ENCODE measurements around the gene THAP7. TPM values are rescaled to one million over a fixed set of nuclear protein-coding genes. Genes with fewer than 3 reads are reported as not detected.

The THAP7 gene
- total RNA-seq, 1 donor: 22.9 TPM

GRCh38 chr22:20998411-20999336 lies 3.2 kb downstream of the THAP7 start:
- TF ChIP-seq CTCF (IDR thresholded peaks at IDR 0.05; ENCODE audit: insufficient read depth, low read depth, low read length): no peak
- DNase-seq (ENCODE audit: low read depth): no peak
- no peak overlapping the region for H3K4me3 ChIP-seq (ENCODE audit: low read depth, low read length)

- TF ChIP-seq CTCF (IDR thresholded peaks at IDR 0.05; ENCODE audit: insufficient read depth, low read depth, low read length): no peak
- no peak overlapping the region for H3K4me3 ChIP-seq (ENCODE audit: low read depth, low read length)
- no peak for DNase-seq (ENCODE audit: low read depth)
Observed at GRCh38 chr22:20997536-20998257, 4.2 kb downstream of the THAP7 start.

- no peak for DNase-seq (ENCODE audit: low read depth)
- no peak for TF ChIP-seq CTCF (IDR thresholded peaks at IDR 0.05; ENCODE audit: insufficient read depth, low read depth, low read length)
Observed at GRCh38 chr22:20996598-20997535, 5.1 kb downstream of the THAP7 start.

GRCh38 chr22:20996031-20996410 lies 5.9 kb downstream of the THAP7 start:
- H3K4me3 ChIP-seq (ENCODE audit: low read depth, low read length): no peak overlapping the region
- TF ChIP-seq CTCF (IDR thresholded peaks at IDR 0.05; ENCODE audit: insufficient read depth, low read depth, low read length): no peak
- no peak for DNase-seq (ENCODE audit: low read depth)

More at GRCh38 chr22:20996598-20997535, 5.1 kb downstream of the THAP7 start:
- no peak overlapping the region for H3K4me3 ChIP-seq (ENCODE audit: low read depth, low read length)

GRCh38 chr22:20995329-20996030 lies 6.4 kb downstream of the THAP7 start:
- TF ChIP-seq CTCF (IDR thresholded peaks at IDR 0.05; ENCODE audit: insufficient read depth, low read depth, low read length): no peak
- no peak for DNase-seq (ENCODE audit: low read depth)
- no peak overlapping the region for H3K4me3 ChIP-seq (ENCODE audit: low read depth, low read length)

- no peak for DNase-seq (ENCODE audit: low read depth)
- no peak for TF ChIP-seq CTCF (IDR thresholded peaks at IDR 0.05; ENCODE audit: insufficient read depth, low read depth, low read length)
- no peak overlapping the region for H3K4me3 ChIP-seq (ENCODE audit: low read depth, low read length)
Observed at GRCh38 chr22:20994902-20995241, 7.0 kb downstream of the THAP7 start.
